Measurements from ENCODE around the gene EFNB2.

Gene EFNB2

GRCh38 chr13:106480351-106480910 is 55.0 kb downstream of the EFNB2 start:
- DNase-seq: no peak

- no peak for DNase-seq
Observed at GRCh38 chr13:106479929-106480328, 55.5 kb downstream of the EFNB2 start.

- DNase-seq: no peak
Observed at GRCh38 chr13:106478116-106478515, 57.3 kb downstream of the EFNB2 start.

GRCh38 chr13:106477303-106477702 is 58.2 kb downstream of the EFNB2 start:
- no peak for DNase-seq

GRCh38 chr13:106475852-106476251 is 59.6 kb downstream of the EFNB2 start:
- no peak for DNase-seq

- DNase-seq: no peak
Observed at GRCh38 chr13:106474912-106475311, 60.5 kb downstream of the EFNB2 start.

GRCh38 chr13:106473154-106473553 is 62.3 kb downstream of the EFNB2 start:
- DNase-seq: no peak

DNA sequence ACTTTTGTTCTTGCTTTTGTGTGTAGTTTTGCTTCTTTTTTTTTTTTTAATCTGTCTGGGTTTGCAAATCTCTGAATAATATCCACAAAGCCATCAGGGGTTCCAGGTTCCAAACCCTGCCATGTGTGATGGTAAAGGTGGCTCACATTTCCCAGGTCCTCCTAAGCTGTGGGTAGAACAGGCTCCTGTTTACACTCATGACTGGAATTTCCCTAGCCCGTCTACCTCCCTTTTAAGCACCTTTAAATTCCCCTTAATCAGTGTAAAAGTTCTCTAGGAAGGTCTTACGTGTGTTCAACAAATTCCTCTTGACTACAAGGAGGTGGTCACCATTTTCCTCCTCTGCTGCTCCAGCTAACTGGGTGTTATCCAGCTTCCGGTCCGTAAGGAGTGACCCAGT is 62.8 kb downstream of the EFNB2 start:
- no peak for DNase-seq

- DNase-seq: peak; percentile 88
Observed at GRCh38 chr13:106471957-106472543, 63.4 kb downstream of the EFNB2 start.

- no peak for DNase-seq
Observed at GRCh38 chr13:106470576-106470975, 64.9 kb downstream of the EFNB2 start.

DNA sequence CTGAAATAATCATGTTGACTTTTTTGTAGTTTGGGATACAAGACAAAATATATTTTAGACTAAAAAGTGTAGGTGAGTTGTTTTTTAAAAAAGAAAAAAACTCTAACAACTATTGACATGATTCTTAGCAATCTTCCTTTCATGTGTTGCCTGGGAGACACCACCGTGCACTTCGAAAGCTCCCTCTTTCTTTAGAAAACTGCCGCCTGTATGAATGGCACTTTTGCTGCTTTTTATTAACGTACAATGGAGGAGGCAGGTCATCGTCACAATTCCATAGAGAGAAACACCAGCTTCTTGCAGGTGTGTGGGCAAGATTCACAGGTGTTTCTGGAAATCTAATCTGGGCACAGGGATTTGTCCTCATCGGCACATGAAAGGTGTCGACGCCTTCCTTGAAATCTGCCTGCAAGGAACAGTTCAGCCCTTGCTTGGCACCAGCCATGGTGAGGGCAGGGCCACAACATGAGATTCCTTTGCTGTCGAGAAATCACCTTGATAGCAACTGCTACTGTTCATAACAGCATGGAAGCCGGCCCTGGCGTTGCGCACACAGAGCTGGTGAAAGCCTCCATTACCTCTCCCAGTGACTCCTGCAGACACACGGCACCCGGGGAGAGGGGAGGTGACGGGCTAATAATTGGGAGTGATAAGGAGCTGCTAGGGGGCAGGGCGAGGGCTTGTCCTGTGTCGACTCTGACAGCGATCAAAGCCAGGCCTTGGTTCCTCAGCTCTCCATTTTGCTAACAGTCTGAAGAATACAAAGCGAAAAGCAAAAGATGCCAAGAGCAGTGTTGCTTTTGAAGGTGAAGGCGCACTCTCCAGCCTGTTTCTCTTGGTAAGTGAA is 66.5 kb downstream of the EFNB2 start:
- no peak for DNase-seq

GRCh38 chr13:106468207-106468606 is 67.3 kb downstream of the EFNB2 start:
- no peak for DNase-seq

- DNase-seq: no peak
Observed at GRCh38 chr13:106467427-106468122, 67.9 kb downstream of the EFNB2 start.

DNA sequence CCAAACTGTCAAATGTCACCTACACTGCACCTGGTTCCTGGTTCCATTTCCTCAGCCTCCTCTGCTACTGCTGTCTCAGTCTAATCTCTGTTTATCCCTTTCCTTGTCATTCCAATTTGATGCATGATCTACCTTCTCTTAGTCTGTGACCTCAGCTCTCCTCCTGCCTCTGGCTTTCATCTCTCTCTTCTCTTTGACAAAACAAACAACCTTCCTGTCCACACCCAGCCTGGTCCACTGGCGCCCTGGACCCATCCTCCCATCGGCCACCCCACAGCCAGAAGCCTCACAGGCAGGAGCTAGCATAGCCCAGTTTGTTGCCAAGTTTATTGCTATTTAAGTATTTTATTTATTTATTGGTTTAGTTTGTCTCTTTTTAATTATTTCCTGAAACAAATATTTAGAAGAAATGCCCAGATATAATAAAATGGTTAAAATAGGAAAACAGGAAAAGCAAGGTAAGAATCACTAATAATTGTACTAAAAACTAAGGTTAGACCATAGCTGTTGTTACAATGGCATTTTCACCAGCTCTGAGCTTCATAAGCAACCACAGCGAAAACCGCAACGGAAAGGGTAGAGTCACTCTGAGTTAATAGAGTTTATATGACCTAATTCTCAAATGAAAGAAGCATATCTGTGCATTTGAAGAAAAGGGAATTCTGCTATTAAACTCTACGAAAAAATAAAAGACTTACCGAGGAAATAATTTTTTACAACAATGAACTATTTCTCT is 68.6 kb downstream of the EFNB2 start:
- DNase-seq: no peak

- peak; percentile 19 for DNase-seq
Observed at GRCh38 chr13:106464076-106464475, 71.4 kb downstream of the EFNB2 start.

DNA sequence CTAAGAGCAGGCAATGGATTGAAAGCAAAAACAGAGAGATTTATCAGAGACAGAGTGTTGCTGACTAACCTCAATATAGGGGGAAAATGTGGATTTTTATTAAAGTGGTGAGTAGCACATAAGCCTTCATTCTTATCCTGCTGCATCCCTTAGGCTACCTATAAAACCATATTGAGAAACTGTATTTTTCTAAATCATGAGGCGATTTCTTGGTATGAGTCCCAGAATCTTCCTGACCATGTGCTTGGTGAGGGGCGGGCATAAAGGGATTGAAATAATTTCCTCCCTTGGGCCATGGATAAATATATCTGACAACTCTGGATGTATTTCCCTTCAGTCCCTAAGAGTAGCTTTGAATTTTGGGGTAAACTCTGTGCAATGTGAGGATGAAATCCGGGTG is 72.8 kb downstream of the EFNB2 start:
- DNase-seq: no peak

GRCh38 chr13:106455777-106456176 is 79.7 kb downstream of the EFNB2 start:
- DNase-seq: no peak

DNA sequence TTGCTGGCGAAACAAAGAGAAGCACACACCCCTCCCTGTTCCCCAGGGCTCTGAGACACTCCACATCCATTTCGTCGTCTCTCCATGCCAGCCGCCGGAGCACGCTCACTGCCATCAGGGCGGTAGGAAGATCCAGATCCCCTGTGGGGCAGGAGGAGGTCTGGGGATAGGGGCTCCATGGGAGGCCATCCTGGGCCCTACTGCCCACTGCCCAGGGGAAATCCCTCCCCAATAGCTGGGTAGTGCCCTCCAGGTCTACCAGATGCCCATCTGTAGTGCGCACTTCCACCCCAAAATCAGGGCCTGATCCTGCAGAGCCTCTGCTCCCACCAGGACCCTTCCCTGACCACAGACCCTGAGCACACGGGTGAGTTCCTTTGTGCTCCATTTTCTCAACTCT is 80.3 kb downstream of the EFNB2 start:
- DNase-seq: no peak

GRCh38 chr13:106453101-106453500 is 82.4 kb downstream of the EFNB2 start:
- DNase-seq: no peak

DNA sequence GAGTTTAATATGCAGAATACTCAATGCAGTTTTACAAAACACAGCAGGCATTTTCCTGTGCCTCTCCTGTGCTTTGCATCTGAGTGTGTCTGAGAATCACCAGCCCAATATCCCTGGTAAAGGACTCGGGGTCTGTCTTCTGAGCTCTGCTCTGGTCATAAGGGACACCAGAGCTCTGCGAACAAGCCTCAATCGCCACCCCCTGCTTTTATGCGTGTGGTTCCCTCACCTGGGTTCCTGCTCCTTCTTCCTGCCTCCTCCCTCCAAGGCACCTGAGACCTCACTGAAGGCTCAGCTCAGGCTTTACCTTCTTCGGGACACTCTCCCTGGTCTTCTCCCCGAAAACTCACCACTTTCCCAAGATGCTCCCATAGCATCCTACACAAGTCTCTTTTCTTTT is 84.5 kb downstream of the EFNB2 start:
- DNase-seq: no peak

DNA sequence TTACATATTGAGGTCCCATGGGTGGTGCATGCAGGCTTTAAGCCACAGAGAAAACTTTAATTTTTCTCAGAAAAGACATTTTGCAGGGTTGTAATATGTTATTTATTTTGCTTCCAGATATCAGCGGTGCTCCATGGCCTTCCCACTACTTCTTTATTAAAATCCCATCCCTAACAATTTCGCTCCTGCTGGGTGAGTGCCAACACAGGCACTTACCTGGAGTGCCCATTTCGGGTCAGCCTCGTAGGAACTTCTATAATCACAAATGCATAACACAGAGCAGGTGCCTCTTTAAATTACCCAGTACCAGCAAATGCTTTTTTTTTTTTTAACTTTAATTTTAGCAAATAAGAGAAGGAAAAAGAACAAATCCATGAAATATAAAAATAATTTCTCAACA is 86.4 kb downstream of the EFNB2 start:
- DNase-seq: no peak

DNA sequence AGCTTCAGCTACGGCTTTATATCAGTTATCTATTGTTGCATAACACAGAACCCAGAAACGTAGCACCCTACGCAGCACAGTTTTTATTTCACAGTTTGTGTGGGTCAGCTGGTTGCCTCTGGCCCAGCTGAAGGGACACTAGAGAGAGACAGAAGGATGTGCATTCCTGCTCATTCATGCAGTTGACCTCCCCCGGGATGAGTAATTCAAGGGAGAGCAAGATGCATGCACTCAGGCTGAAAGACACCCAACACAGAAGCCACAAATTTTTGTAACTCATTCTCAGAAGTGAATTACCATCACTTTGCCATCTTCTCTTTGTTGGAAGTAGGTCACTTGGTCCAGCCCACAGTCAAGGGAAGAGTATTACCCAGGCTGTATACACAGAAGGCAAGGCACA is 89.5 kb downstream of the EFNB2 start:
- DNase-seq: peak; percentile 69

Measured in fibroblast of skin of right quadriceps (primary cell).